HG03575 (cell line): Measurements from ENCODE around the gene OSBP2.
"Not testable (repeated sequence)": the region's sequence is repeated elsewhere in the genome, so short reads cannot be mapped to it uniquely, and the experiment has no call there.

Experiments used
- ATAC-seq: cut with Tn5 transposase; IDR thresholded peaks from one replicate; pipeline ENCODE4 v1.9.1; 2021; ENCODE audit not compliant: unreplicated experiment, insufficient number of reproducible peaks, low FRiP score; ENCODE audit errors: extremely low read depth

The OSBP2 gene

GRCh38 chr22:30675436-30675835 lies 19.2 kb upstream of the OSBP2 start:
- no peak for ATAC-seq

- ATAC-seq = not testable (repeated sequence)
Measured at GRCh38 chr22:30676565-30676964, 18.1 kb upstream of the OSBP2 start.

DNA sequence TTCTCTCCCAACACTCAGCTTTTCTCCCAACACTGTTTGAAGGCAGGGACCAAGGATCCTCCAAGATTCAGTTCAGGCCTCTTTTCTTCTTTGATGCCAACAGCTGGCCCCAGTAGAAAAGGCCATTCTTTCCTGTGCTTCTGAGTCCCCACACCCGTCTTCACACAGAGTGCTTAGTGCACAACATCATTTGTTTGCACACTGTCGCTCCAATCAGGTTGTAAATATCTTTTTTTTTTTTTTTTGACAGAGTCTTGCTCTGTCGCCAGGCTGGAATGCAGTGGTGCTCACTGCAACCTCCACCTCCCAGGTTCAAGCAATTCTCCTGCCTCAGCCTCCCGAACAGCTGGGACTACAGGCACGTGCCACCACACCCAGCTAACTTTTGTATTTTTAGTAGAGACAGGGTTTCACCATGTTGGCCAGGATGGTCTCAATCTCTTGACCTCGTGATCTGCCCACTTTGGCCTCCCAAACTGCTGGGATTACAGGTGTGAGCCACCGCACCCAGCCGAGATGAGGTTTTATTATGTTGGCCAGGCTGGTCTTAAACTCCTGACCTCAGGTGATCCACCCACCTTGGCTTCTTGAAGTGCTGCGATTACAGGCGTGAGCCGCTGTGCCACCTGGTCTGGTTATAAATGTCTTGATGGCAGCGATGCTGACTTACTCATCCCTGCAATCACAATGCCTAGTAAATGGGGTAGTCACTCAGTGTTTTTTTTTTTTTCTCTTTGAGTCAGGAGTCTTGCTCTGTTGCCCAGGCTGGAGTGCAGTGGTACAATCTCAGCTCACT lies 14.6 kb upstream of the OSBP2 start:
- ATAC-seq = not testable (repeated sequence)

DNA sequence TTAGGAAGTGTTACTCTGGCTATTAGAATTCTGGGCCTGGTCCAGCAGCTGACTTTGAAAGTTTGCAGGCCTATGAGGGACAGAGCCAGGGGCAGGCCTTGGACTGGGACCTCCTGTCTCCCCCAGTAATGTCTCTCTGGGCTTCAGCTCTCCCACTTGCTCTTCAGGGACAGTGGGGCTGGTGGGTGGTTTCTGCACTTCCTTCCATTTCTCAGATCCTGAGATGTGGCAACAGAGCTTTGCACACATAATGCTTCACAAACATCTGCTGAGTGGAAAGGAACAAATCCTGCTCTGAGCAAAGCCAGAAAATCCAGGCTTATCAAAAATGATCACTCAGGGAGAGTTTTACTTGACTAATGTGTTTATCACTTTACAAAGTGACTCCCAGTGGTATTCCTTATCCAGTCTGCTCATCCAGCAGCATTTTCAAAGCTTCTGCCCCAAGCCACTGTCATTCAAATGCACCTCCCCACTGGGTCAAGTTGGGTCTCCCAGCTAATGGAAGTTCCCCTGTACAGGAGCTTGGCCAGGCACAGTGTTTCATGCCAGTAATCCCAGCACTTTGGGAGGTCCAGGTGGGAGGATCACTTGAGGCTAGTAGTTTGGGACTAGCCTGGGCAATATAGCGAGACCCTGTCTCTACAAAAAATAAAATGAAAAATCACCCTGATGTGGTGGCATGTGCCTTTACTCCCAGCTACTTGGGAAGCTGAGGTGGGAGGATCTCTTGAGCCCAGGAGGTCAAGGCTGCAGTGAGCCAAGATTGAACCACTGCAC lies 13.5 kb upstream of the OSBP2 start:
- ATAC-seq = no peak

GRCh38 chr22:30681831-30682230 lies 12.8 kb upstream of the OSBP2 start:
- ATAC-seq = no peak

DNA sequence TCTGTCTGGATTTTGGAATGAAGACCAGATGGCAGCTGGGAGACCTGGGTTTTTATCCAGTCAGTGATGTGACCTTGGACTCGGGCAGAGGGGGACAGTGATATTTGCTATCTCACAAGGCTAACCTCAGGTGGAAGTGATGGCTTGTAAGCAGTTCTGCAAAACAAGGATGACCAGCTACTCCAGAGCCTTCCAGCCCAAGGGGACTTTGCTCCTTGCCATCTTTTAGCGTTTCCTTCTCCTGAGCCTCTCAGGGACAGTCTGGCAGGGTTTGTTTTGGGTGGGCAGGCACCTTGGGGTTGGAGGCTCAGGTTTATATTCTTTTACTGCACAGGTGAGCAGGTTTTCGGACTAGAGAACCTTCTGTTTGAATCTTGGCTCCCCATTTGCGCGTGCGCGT lies 9.5 kb upstream of the OSBP2 start:
- ATAC-seq = no peak

DNA sequence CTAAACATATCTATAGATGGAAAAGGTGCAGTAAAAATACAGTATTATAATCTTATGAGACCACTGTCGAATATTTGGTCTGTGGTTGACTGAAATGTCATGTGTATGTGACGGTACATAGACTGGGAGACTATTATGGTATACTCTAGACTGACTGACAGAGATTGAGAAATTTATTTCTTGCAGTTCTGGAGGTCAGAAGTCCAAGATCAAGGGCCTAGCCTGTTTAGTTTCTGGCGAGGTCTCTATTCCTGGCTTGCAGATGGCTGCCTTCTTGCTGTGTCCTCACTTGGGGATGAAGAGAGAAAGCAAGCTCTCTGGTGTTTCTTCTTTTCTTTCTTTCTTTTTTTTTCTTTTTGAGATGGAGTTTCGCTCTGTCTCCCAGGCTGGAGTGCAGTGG lies 7.3 kb upstream of the OSBP2 start:
- no peak for ATAC-seq

DNA sequence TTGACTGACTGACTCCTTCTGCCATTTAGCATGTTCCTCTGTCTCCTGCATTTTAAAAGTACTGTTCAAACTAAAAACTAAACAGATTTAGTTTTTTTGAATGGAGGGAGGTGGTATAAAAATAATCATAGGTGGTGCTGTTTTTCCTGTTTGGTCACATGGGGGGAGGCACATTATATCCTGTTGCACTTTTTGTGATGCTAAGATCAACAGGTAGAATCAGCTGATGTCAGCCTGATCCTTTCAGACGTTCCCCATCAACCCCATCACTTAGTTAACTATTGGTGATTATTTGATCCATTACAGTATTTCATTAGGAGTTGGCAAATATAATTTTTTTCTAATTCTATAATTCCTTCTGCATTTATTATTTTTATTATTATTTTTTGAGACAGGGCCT lies 5.1 kb upstream of the OSBP2 start:
- ATAC-seq = no peak

DNA sequence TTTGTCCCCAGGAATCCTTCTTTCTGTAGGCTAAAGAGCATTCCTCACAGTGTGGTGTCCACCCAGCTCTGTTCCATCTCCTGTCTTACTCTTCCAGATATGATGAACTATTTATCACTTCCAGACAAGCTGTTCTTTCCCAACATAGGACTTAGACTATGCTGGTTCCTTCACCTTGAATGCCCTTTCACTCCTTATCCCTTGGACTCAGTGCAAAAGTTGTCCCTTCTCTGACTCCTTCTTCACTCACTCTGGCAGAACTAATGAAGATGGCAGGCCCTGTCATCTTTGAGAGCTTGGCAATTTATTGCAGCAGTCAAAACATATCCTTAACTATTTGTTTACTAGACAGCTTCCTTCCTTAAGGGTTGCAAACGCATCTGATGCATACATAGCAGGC lies 3.5 kb upstream of the OSBP2 start:
- no peak for ATAC-seq

- ATAC-seq = no peak
Measured at GRCh38 chr22:30694171-30694639, 469 bp upstream of the OSBP2 start.

GRCh38 chr22:30695351-30695851 lies 727 bp downstream of the OSBP2 start:
- no peak for ATAC-seq

DNA sequence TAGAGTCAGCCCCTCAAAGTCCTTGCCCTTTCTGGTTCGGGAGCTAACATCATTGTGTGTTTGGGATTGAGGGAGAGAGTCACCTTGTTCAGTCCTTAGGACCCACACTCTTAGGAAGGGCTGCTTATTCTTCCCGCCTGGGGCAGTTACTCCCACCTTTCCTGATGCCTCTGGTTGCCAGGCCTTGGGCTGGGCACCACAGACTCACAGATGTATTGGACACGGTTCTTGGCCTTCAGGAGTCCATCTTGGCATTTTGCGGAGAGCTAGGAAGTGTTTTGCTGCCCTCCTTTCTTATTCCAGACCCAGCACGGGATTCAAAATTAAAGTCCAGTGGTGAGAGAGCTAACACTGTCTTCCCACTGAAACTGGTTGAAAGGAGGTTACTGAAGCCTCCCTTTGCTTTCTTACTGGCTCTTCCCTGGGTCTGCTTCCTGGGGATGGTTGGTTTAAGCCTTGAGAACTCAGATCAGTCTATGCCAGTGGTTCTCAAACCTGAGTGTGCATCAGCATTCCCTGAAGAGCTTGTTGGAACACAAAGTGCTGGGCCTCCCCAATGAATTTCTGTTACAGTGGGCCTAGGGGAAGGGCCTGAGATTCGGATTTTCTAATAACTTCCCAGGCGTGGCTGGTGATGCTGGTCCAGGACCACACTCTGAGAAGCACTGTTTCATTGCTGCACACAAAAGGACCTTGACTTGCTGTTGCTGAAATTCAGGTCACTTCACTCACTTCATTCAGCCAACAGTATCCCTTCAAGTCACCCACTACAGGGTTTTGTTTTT lies 1.4 kb downstream of the OSBP2 start:
- ATAC-seq = no peak

GRCh38 chr22:30697975-30698374 lies 3.3 kb downstream of the OSBP2 start:
- ATAC-seq = no peak

GRCh38 chr22:30701872-30702271 lies 7.2 kb downstream of the OSBP2 start:
- ATAC-seq = no peak

GRCh38 chr22:30702856-30703255 lies 8.2 kb downstream of the OSBP2 start:
- no peak for ATAC-seq

DNA sequence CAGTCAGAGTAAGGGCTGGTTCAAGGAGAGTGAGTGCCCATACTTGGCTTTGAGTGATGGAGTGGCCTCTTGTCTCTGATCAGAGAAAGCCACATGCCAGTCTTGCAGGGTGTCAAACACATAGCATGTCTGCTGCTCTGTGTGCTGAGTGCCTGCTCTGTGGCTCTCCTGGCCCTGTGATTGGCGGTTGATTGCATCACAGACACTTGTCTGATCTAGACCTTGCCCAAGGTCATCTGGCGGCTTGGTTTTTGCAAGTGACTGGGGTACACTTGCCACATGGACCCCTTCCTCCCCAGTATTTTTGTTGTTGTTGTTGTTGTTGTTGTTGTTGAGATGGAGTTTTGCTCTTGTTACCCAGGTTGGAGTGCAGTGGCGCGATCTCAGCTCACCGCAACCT lies 10.3 kb downstream of the OSBP2 start:
- no peak for ATAC-seq

DNA sequence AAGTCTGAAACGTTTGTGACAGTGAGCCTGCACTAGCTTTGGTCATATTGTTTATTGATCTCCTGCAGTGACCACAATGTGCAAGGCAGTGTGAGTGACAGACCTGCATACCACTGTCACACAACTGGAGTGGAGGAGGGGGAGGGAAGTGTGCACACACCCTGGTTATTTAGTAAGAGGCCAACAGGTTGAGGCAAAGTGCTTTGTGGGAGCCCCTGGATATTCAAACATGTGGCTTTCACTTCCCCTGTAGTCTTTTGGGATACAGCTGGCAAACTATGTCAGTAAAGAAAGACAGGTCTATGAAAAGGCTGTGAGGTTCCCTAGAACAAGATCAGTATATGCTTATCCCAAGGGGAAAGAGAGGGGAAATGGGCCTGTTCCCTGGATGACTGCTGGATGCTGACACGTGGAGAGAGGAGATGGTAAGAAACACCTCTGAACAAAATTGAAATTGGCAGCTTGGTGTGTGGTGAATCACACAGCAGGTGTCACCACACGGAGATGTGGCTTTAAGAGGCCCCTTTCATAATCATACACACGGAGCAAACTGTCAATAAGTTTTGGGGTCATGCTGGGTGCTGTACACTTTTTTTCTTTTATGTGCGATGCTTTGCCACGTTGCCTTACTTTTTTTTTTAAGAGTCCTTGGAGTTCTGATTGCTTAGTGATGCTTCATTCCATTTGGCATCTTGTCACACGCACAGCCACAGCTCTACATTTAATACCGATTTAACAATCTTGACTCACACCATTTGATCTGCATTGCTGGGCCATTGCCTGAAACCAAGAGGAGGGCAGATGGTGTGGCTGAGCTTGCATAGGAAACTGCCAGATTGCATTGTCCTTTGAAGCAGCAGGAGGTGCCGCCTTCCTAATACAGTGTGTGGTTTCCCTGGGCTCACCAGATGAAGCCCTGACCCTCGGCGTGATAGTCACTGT lies 11.3 kb downstream of the OSBP2 start:
- no peak for ATAC-seq

DNA sequence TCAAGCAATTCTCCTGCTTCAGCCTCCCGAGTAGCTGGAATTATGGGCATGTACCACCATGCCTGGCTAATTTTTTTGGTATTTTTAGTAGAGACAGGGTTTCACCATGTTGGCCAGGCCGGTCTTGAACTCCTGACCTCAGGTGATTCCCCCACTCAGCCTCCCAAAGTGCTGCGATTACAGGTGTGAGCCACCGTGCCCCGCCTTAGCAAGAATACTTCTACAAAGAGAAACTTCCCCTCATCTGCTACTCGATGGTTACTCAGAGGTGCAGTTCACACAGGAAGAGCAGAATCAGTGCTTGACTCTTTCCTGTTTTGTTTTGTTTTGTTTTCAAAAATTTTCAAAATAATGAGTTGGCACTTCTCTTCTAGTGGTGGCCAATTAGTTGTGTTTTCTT lies 15.3 kb downstream of the OSBP2 start:
- ATAC-seq = not testable (repeated sequence)
